ENCODE measurements around the gene ACVR1C.

Gene ACVR1C

DNA sequence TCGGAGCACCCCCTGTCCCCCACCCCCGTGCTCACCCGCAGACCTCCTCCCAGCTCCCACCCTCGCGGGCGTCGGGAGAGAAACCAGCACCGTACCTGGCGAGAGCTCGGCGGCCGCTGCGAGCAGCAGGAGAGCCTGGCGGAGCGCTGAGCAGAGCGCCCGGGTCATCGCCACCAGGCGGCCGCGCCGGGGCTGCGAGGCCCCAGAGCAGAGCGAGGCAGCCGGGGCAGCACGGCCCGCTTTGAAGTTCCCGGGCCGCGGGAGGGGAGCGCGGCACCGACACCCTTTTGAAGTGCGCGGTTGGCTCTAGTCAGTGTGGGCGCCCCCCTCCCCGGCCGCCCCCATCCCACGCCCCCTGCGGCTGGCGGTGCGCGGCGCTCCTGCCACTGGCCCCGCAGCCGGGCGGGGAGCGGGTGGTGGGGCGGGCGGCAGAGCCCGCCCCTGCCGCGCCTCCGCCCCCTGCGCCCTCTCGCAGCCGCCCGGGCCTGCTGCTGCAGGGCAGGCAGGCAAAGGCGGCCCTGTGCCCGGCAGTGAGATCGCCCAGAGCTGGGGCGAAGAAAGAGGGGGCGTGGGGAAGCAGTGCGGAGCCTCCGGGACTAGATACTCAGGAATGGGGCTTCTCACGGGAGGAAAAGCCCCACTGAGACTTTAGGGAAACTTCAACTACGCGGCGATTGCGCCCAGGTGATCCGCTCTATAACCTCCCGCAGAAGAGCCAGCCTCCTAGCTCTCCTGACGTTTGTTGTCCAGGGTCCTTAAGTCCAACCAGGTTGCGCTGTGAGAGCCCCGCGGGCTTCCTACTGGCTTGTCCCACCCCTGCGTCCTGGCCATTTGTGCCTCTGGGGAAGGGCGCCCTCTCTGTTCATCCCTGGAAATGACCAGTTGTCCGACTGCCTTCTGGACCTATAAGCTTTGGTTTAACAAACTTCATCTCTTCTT is at the start of gene ACVR1C:
TSS of gene ACVR1C (minus strand) at position 388 of the 939 bp plus-strand sequence. CDS start at position 168, 220 bp downstream.
- peak; percentile 64 for DNase-seq

DNA sequence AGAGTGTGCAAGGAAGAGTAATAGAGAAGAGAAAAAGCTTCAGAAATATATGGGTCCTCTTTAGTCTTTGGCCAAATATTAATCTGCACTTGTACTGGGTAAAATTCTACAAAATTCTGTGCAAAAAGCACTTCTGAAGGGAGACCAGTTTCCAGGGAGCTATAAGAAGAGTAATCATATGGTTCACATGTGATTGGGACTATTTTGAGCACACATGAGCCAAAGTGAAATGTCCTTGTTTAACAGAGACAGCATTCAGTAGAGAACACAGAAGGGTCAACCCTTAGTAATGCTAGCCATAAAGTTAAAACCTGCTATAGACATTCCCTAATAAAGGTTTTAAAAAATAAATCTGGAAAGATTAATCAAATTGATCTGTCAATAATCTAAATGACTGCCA is 49.3 kb upstream of the ACVR1C start:
- DNase-seq, result no peak

GRCh38 chr2:157672129-157672528 is 43.5 kb upstream of the ACVR1C start:
- peak; percentile 4 for DNase-seq

DNA sequence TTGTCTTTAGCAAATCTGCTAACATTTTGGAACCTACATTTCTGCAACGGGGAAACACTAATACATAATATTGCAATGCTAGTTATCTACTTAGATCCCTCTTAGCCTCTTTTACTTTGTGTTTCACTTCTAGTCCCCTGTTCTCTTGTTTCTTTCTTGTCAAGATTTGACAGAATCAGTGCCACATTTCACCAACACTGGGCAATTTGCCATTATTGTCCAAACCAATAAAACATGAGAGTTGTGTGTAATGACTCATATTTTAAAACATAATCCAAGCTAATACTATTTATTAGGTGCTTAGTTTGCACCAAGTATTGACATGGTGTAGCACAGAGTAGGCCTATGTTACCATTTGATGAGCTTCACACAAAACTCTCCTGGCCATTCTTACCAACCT is 33.7 kb upstream of the ACVR1C start:
- peak; percentile 19 for DNase-seq

GRCh38 chr2:157661776-157662175 is 33.1 kb upstream of the ACVR1C start:
- DNase-seq, result no peak

- no peak for DNase-seq
These were observed 29.2 kb upstream of the ACVR1C start for GRCh38 chr2:157657858-157658257.

DNA sequence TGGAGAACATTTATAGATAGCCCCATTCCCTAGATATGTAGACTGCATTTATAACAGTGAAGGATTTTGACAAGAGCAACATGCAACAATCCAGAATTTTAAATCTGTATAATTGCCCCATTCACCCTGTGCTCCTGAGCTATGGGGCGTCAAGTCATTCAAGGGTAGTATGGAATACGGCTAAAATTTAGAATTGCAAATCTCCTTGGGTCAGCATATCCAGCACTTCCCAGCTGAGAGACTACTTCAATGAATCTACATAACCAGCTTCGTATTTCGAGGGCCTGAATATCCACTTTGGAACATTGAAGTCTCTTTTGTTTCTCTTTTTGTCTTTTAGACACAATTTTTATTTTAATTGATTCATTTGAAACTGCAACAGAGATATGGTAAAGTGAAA is 28.4 kb upstream of the ACVR1C start:
- DNase-seq, result no peak

DNA sequence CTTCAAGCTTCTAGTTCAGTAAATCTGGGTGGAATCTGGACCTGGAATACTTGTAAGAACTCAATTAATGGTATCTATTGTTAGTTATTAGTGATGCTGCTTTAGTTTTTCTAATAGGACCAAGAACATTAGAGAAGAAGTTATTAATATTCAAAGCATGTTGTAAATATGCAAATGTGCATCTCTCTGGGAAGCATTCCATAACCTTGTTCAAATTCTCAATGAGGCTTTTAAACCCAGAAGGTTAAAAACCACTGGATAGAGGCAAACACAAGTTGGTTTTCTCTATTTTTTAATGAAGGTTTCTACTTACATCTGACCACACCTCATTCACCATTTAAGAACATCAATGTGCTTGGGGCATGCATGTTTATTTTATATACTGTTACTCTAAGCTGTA is 16.1 kb upstream of the ACVR1C start:
- no peak for DNase-seq

- no peak for DNase-seq
These were observed 3.2 kb upstream of the ACVR1C start for GRCh38 chr2:157631861-157632260.

DNA sequence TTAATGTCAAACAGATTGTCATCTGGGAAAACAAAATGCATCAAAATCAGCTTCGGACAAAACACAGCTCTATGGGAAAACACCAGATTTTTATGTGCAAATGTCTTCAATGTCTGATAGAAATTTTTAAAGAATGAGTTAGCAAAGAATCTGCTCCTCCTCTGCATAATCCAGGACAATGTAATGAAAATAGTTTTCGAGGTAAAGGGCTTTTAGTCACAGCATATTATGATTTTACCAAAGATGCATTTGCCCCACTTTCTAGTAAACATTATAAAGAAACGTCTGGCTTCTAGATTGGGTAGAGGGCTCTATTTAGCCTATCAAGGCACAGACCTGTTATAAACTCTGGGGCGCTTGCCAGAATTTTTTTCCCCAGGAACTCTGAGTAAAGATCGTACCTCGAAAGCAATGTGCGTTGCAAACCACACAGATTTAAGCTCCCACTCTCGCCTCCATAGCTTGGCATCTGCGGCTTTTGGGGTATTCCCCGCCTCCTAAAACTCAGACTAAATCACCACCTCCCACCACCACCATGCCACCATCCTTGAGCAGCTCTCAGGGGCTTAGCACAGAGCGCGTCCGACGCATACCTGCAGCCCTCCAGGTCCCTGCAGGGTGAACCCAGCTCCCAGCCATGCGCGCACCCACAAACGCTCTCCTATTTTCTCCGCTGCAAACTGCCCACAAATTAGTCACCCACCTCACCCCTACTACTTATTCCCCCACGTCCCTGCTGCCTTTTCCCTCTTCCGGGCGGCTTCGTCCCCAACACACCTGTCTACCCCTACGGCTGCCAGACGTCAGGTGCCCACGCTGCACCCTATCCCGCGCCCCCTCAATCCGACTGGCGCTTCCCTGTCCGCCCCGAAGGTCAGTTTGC is 829 bp downstream of the ACVR1C start:
- peak; percentile 31 for DNase-seq

GRCh38 chr2:157625296-157625695 is 3.4 kb downstream of the ACVR1C start:
- no peak for DNase-seq

DNA sequence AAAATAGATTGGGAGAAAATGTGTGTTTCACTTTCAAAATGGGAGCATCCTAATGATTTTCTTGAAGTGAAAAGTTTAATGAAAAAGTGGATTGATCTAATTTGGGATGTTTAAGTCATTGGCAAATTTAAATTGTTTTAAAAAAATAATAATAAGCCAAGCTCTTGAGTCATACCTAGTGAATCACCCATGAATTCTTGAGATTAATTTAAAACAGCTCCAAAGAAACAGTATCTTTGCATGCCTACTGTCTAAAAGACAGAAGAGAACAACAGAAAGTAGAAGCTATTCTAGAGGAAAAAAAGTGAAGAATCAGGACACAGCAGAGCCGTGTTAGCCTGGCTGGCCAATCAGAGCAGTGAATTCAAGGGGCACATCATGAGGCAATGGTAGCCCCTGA is 7.7 kb downstream of the ACVR1C start:
- peak; percentile 24 for DNase-seq

DNA sequence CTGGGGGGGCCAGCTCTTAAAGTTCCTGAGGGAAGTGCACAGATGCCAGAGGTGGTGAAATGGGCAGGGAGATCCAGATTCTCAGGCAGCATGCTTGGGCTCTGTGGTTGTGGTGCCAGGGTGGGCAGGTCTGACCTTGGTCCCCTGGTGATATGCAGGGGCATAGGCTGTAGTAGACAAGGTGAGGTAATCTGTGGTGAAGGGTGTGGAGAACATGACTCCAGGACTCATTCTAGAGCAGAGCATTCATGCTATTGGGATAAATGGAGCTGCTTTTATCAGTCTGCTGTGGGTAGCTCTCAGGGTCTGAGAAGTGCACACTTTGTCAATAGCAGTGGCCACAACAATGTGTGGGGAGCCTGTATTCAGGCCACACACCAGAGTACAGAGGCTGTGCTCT is 16.9 kb downstream of the ACVR1C start:
- DNase-seq, result no peak

- DNase-seq, result no peak
These were observed 17.6 kb downstream of the ACVR1C start for GRCh38 chr2:157611110-157611509.

GRCh38 chr2:157606534-157606933 is 22.1 kb downstream of the ACVR1C start:
- DNase-seq, result no peak

- DNase-seq, result no peak
These were observed 25.5 kb downstream of the ACVR1C start for GRCh38 chr2:157603198-157603597.

DNA sequence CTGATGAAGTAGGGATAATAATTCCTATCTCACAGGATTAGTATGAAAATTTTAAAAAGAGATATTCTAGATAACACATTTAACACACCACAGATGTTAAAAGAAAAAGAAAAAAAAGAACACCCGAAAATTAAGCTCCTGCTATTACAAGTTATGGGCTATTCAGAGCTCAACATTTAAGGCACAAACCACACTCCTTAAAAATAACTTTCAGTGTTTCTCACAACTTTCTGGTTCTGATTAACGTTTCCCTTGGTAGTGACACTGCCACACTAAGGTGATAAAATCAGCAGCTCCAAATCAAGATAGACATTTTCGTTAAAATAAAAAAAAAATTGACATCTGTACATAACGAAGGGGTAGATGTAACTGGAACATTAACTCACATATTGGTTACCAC is 26.9 kb downstream of the ACVR1C start:
- DNase-seq, result no peak

DNA sequence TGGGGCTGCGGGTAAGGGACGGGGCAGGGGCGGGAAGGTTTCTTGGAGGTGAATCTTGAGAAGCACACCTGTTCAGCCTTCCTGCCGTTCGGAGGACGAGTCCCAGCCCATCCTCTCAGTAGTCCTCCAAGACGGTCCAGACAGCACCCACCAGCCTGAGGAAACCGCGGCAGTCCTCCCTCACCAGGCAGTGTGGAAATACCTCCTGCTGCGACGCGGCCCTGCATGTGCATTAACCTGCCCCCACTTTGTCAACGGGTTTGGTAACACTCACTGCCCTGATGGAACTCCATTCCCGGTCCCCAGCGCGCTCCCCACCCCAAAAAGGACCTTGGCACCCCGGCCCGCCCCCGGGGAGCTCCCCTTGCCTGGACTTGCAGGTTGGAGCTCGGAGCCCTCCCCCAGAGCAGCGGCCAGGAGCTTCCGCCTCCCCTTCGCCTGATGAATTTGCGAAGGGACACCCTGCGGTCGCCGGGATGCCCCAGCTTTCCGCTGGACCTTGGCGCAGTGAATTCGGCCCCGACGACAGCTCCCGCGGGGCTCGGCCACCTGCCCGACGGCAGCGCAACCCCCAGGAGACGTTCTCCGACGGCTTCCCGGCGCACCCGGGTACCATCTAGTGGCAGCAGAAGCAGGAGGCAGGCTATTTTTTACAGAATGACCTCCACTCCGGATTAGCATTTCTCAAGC is 31.5 kb downstream of the ACVR1C start:
- DNase-seq, result peak; percentile 30

DNA sequence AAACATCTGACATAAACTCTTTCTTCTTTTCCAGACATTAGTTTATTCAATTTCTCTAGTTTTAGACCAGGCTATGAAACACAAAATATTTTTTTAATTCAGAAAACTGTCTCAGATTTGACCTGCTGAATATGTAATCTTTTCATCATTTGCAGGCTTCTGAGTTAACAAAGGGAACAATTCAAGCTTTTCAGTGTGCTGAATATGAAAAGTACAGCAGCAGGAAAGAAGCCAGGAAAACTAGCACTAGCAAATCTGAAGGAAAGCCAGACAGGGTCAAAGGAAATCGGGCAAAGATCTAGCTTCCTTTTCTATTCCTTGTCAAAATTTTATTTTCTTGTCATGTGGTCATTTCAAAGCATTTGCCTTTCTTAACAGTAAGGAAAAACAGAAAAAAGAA is 35.3 kb downstream of the ACVR1C start:
- no peak for DNase-seq

DNA sequence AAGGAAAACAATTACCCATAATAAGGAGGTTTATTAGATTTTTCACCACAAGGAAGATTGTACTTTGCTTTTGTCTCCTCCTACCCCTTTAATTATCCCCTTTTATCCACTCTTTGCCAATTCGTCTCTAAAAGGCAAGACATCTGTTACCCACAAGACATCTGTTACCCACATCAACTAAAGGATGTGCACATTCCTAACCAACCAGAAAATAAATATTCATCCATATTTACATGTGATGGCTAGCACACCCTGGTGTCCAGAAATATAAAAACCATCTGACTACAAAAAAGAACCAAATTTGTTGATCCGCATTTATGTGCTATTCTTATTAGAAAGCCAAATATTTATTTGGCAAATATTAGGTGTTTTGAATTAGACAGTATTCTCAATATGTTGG is 35.7 kb downstream of the ACVR1C start:
- peak; percentile 36 for DNase-seq

DNA sequence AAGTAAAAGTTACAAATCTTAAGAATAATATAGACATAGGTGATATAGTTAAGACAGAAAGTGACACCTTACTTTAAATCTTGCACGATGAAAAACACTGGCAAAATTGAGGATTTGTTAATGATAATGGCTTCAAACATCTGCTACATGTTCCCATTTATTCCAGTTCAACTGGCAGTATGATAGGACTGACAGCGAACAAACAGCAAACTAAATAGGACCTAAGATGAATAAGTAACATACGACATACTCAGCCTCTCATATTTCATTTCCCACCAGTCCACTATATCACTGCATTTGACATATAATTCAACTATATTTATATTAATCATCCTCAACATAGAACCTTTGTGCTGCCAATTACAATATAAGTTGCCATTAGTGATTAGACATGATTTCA is 36.3 kb downstream of the ACVR1C start:
- no peak for DNase-seq

DNA sequence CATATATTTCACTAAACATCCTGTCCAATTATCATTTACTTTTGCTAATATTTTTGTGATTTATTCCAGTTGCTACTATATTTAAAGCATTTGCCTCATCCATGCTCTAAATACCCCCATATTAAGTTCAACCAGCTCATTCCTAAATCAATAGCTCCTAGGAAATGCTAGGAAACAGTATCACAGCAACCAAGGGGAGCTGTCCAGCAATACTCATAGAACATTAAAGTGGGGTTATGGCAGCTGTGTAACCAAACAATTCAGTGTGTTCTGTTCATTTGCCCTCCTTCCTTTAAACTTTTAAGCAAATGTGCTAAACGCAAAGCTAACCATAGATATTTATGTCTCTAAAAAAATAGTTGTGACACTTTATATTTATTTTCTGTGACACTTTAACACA is 41.1 kb downstream of the ACVR1C start:
- no peak for DNase-seq

DNA sequence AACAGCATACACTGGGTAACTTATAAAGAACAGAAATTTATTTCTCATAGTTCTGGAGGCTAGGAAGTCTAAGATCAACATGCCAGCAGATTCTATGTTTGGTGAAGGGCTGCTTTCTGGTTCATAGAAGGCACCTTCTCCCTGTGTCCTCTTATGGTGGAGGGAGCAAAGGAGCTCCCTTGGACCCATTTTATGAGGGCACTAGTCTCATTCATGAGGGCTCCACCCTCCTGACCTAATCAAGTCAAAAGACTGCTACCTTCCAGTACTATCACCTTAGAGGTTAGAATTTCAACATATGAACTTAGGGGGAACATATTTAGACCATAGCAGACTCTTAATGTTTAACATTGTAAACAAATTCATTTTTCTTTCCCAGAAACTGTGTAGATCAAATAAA is 54.5 kb downstream of the ACVR1C start:
- DNase-seq, result no peak
